Astrocyte of the hippocampus (primary cell): Measurements from ENCODE around the gene STARD13.

Experiments used
- DNase-seq: peaks from one replicate; pipeline ENCODE4 v3.0.0; 2011; ENCODE audit warnings: low read depth, low spot score

Gene STARD13

DNA sequence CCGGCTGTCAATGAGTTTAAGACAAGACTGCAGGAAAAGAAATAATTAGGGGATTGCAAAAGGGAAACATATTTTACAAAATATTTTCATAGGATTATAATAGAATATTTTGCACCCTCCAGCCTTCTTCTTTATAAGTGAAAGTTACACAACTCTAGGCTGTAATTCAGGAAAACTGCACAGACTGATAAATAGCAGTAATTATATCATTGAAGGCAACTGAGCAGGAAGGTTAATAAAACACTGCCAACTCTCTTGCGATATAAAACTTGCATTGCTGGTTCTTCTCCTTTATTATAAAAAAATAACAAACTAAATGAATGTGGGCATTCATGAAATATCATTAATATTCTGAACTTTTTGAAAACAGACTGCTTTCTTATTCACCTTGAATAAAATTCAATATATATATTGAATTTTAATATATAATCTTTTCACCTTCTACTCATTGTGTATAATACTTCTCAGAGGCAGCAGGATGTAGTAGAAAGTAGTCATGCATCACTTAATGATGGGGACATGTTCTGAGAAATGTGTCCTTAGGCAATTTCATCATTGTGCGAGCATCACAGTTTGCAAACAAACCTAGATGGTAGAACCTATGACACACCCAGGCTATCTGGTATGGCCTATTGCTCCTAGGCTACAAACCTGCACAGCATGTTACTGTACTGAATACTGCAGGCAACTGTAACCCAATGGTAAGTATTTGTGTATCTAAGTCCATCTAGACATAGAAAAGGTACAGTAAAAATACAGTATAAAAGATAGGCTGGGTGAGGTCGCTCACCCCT, 24.9 kb upstream of the STARD13 start:
- no peak for DNase-seq

DNA sequence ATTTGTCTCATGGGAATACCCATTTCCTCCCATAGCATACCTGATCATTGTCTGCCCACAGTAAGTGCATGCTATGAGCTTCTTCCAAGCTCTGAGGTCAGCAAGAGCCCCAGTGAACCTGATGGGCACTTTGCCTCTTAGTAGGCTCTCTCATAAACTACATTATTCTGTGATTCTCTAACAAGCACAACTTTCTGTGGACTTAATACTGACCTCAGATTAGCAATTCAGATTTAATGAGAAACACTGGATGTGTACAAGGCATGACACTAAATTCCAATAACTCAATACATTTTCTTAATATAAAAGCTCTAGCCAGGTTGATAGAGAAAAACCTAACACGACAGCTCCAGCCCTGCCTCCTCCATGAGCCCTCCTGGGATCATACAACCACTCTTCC, 23.3 kb upstream of the STARD13 start:
- DNase-seq: no peak

DNA sequence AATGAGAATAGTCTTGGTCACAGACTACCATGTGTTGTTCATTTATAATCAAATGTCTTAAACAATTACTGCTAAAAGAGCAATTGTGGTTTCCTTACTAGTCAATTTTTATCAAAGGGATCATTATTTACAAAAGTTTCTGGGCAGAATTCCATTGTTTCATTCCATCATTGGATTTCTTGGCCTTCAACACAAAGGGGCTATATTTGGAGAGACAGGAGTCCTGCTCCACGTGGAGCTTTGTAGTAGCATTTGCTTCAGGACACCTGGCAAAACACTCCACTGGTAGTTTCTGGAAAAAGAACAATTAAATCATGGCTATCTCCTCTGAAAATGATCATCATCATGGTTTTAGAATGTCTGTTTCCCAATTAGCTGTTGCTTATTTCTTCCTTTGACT, 22.3 kb upstream of the STARD13 start:
- DNase-seq: peak; percentile 57

DNA sequence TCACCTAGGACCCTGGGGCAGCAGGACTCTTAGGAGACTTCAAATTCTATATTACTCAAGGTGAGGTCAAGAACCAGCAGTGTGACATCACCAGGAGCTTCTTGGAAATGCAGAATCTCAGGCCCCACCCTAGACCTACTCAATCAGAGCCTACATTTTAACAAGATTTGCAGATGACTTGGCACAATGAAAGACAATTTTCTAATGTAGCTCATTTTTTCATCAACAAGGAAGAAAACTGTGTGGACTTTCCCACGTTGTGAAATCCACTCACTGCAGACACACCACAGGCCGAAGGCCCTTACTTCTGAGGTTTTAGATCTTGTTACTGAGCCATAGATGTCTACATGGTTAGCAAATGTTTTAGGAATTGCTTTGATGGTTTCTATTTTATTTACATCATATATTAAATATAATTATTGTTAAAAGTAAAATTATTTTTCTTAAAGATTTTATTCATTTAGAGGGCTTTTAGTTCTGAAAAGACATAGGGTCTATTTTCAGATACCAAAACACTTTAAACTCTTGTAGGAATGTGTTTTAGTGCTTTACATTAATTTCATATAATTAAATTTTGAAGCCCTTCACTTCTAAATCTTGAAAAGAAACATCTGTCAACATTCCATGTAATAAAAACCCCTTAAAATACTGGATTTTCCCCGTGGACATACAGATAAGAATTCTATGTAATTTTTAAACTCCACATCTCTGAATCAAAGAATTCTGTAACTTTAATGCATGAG, 18.5 kb upstream of the STARD13 start:
- DNase-seq: no peak

DNA sequence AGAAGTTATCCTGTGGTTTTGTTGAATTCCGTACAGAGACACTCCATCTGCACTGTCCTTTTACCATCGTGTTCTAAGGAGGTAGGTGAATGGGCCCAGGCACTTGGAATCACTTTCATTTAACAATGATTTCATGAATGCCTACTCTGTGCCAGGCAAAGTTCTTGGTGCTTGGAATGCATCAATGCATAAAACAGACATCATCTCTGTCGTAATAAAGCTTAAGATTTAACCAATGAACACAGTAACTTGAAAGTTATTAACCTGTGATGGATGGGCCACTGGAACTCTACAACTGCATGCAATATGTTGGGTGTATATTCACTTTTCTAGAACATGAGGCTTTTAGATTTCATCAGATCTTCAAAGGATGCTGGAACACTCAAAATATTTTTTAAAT, 14.1 kb upstream of the STARD13 start:
- no peak for DNase-seq

DNA sequence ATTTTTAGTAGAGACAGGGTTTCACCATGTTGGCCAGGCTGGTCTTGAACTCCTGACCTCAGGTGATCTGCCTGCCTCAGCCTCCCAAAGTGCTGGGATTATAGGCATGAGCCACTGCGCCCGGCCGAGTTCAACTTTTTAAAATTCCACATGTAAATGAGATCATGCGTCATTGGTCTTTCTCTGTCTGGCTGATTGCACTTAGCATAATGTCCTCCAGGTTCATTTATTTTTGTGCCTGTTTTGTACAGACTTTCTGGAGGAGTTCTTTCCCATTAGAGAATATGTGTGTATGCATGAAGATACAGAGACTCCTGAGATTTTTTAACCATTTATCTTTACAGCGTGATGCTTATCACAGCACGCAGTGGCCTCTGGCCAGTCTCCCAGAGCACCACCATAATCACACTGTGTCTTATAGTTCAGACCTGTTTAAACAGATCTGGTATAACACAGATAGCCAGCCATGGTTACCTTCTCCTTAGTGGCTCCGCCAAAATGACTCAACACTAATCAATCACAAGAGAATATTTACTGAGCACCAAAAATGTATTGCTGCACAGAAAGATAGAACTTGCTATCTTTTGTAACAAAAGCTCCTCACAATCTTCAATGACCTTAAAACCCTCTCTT, 11.4 kb upstream of the STARD13 start:
- DNase-seq: no peak

DNA sequence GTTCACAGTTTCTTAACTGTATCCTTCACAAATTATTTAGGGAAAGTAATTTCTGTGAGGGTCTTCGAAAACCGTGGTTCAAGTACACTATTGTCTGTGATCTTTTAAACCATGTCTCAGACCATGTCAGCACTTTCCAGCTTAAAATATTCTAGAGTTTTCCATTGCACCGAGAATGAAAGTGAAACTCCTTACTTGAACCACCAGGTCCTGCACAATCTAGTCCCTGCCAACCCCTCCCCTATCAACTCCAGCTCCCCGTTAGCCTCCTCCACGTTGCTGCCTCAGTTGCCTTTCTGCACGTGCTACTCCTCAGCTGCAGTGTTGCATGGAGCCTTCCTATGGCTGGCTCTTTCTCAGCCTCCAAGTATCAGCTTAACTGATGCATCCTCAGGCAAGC, 7.2 kb upstream of the STARD13 start:
- DNase-seq: no peak

DNA sequence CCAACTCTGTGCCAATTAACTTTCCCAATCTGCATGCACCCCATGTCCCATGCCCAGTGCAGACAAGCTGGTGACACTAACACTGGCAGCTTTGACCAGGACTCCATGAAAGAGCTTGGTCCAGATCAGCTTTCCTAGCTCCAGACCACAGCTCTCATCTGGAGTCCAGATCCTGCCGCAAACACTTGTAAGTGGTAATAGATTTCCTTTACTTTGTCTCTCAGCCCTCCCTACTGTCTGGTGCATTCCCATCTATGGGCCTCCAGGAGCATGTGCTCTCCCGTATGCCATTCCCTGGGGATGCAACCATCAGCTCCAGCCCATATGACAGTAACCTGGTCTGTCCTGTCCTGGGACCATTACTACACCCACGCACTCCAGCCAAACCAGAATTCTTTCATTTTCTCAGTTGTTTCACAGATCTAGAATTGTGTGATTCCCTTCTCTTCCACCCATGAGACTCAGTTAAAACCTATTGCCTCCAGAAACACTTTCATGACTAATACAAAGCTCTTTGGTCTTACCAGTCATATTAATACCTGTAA, 4.9 kb upstream of the STARD13 start:
- DNase-seq: no peak

DNA sequence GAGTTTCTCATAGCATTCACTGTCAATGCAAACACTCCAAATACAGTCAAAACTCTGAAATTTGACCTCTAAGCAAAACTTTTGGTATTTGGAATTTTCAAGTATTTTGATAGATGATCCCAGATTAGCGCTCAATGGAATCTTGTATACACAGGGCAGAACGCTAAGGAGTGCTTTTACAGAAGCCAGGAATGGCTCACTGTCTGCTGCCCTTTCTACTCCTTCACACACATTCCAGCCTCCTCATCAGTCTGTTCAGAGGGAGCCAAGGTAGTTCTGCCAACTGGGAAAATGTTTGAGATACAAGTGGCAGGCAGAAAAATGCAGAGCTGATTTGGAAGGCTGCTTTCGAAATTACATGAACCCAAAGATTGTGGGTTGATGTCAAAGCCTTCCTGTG, 4.4 kb upstream of the STARD13 start:
- DNase-seq: no peak

DNA sequence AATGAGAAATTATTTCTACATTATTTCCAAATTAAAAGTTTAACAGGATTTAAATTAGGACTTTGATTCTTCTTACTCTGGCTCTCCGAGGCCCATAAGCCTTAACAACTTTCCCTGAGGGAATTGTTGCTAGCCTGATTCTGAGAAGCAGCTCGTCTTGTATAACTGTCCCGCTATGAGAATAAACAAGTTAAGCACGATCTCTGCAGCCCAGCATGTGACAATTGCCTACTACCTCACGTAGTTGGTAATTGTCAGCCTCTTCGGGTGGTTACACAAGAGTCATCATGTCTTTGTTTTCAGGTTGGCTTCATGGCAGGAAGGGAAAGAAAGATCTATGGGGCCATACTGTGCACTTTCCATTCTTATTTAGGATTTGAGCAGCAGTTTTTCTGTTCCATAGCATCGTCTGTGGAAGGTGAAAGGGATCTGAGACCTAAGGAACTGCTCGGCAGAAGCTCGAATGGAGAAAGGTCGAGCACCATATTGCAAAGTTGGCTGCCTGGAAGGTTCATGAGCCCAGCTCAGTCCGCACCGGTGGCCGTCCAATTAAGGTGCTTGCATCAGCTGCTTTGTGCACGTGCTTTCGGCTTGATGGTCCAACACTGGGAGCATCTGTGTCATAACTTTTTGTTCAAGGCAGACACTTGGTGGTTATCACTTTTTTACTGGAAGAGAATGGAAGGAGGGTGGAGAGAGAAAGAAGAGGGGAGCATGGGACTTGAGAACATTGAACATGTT, 1.8 kb upstream of the STARD13 start:
- DNase-seq: no peak

DNA sequence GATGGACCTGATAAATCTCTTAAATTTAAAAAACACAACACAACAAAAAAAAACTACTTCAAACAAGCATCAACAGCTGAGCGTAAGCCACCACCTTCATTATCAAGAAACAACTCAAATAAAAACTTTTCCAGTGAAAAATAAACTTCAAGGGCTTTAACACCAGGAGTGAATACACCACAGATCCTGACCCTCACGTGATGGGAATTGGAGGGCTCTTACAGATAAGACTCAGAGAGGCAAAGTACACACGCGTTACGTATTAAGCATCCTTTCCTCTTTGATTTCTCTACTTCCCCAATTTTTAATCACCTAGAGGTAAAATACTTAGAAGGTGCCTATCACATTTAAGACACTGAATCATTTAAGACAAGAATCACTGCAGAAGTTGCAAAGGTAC, 573 bp upstream of the STARD13 start:
- no peak for DNase-seq

DNA sequence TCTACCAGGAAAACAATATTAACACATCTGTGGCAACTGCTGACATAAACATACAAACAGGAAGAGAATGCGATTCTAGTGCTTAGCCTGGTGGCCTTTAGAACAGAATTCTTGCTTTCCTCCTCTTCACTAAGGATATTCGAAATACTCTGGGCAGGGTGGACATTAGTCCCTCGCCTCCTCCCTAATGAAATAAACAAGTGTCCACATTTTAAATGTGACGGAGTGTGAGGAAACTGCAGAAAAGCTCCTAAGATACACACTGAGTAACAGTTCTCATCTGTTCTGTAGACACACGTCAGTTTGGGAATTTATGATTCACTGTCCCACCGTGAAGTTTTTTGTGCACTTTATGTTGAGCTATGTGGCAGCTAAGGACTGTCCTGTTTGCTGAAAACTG, 639 bp downstream of the STARD13 start:
- peak; percentile 57 for DNase-seq

DNA sequence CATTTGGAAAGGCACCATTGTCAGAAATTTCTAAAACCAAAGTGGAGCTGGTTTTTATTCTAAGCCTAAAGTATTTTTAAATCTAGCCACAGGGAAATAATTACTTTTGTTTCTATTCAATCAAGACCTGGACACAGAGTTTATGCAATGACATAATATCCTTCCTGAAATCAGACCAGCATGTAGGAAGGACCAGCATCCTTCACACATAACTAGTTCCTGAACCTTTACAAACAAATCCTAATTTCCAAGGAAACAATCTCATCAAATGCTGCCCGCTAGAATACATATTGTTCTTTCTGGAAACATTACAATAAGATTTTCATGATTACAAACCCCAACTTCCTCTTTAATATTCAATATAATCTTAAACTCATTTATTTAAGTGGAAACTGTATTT, 1.5 kb downstream of the STARD13 start:
- peak; percentile 50 for DNase-seq

DNA sequence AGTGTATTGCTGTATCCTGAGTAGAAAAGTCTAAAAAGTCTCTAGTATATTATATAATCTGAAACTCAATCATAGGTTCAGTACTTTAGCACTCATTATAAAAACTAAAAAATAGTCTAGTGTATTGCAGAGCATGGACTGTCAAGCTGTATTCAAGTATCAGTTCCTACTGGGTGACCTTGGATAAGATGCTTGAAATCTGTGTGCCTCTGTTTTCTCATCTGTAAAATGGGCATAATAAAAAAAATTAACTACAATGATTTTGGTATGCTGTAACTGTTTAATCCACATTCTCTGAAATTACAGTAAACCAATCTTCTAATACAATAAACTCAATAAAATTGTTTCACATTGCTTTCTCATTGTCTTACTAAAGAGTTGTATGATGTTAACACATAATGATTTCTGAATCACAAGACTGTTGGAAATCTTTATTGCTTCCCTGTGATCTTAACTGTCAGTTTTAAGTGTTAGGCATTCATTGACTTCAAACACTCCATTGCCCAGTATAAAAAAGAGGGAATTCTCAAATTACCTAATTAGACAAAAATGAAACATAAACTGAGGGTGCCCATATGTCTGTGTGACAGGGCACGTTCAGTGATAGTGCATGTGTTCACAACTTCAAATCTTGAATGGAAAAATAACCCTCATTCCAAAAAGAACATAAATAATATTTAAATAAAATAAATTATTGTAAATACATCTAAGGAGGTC, 2.2 kb downstream of the STARD13 start:
- no peak for DNase-seq

DNA sequence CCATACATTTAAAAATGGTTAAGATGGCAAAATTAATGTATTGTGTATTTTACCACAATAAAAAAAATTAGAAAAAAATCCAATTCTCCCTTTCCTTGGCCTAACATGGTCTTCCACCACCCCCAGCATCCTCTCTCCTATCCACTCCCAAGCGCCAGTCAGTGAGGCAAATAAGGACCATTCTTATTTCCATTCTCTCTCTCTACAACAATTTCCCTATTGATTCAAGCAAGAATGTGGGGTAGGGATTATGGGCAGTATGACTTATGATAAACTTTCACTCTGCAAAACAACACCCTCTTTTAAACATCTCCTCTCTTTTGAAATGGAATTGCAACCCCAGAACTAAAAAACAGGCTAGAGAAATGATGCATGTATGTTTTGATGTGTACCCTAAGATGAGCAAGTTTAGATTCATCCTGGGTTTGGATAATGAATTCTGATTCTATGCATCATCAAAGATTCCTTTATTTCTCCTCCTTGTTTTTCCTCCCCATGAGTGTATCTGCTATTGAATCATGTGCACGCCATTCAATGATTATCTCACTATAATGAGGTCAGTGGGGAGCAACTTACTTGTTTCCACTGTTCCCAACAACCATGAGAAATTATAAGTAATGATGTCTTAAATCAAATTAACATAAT, 3.5 kb downstream of the STARD13 start:
- no peak for DNase-seq

DNA sequence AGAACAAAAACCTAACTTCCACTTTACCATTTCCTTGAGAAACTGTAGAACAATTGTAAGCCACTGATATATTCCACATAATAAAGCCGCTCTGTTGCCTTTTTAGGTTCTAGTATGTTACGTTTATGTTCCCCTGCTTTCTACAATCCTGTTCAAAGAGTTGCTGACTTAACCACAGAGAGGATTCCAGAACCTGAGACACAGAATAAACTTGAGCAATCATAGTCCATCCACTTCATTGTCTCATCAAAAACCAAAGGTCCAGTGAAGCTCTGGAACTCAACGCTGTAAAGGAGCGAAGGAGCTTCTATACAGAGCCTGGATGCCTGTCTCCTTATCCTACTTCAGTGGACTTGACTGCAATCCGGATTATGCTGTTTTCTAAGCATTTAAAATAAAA, 4.6 kb downstream of the STARD13 start:
- no peak for DNase-seq

DNA sequence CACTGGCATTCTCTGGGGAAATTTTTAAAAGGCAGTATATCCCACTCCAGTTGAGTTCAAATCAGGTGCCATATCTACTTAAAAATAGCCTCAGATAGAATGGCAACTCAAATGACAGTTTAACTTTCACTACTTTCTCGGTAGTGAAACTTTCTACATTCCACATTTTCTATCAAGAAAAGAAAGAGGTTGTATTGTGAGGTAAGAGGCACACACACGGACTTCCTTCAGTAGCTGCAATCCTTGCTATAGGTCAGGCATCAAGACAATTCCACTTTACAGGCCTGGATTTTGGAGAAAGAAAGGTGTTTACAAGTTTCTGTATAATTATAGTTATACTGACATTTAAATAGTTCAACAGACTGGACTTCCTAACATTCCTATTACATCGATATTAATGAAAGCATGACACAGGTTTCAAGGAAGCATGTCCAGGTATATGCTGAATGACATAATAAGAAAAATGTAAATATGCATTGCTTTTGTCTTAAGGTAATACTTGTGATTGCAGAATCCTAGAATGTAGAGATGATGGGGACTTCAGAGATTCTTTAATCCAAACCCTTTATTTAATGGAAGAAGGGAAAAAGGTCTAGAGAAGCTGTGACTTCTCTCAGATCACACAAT, 5.2 kb downstream of the STARD13 start:
- DNase-seq: no peak

DNA sequence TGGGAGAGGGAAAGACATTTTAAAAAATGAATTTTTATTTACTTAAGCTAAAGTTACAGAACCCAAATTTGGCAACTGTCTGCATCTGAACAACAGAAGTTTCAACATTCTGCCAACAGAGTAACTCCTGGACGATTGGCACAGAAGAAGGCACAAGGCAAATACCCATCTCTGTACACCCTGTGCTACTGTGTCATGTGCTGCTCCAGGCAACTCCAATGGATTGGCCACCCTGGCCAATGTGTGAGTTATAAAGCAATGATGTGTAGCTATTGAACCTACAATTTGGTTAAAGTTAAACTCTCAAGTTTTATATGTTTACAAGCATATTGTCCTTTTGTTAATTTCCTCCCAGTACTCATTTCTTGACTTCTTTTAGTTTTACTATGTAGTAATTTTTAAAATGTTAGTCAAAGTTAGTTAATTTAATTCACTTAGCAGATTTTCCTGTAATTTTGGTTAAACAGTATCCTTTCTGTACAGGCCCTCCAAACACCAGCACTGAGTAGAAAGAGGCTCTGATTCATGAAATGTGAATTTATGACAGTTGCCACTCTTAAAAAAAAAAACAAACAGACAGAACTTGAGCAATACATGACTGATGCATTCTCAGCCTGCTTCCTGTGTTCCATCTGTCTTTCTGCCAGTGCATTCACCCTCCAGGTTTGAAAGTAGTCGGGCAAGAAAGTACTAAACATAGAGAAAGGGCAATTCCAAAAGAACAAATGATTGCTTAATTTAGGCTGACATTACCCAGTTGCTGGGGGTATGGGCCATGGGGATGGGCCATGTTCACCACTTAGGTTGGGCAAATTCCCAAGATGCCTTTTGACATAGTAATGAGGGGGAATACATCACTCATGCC, 5.9 kb downstream of the STARD13 start:
- DNase-seq: peak; percentile 92

DNA sequence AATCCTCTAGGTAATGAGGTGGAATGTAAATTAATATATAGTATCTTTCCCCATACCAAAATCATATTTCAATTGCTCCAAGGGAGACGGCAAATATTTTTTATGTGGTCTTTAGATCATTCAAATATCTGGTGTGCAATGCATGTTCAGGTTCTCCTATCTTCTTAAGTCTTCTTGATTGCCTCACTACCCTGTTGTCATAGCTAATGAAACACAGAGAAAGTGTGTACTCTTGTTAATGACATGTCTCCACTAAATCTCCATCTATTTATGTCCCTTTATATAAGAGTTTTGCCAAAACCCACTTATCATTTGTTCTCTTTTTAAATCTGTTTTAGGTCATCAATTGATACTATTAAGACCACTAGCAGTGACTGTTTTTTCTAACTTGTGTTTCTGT, 6.6 kb downstream of the STARD13 start:
- DNase-seq: no peak
